Neural progenitor cell (in vitro differentiated cells): ENCODE results near the gene CDK17.

Experiments used
- CTCF ChIP-seq: fragments of 200-600 bp; sonication (generic); IDR thresholded peaks from 2 replicates; pipeline ENCODE4 v1.5.1; 2017; ENCODE audit warnings: antibody characterized with exemption, mild to moderate bottlenecking
- EZH2 ChIP-seq: fragments of 200-600 bp; sonication (generic); IDR thresholded peaks from 2 replicates; pipeline ENCODE4 v1.6.1; 2017; ENCODE audit warnings: antibody characterized with exemption, mild to moderate bottlenecking, moderate library complexity
- EZH2phosphoT487 ChIP-seq: fragments of 200-600 bp; sonication (generic); IDR thresholded peaks from 2 replicates; pipeline ENCODE4 v1.6.1; 2017; ENCODE audit warnings: antibody characterized with exemption

- TF ChIP-seq EZH2phosphoT487 (no peak), CTCF (no peak), EZH2 (no peak)
Observed at GRCh38 chr12:96289067-96289466, 111.2 kb downstream of the CDK17 start.
